ENCODE results near the gene SPTBN1.

The SPTBN1 gene

GRCh38 chr2:54455563-54456361 is at the start of gene SPTBN1:
Gene SPTBN1 (plus strand): TSS chr2:54456327. CDS start chr2:54526419, 70,092 bp downstream.
- no peak for FAIRE-seq

- no peak for FAIRE-seq
Observed at GRCh38 chr2:54407693-54408092, 48.4 kb upstream of the SPTBN1 start.

- no peak for FAIRE-seq
Observed at GRCh38 chr2:54408288-54408687, 47.8 kb upstream of the SPTBN1 start.

GRCh38 chr2:54409752-54410151 is 46.4 kb upstream of the SPTBN1 start:
- FAIRE-seq, result no peak

GRCh38 chr2:54411801-54412354 is 44.2 kb upstream of the SPTBN1 start:
- FAIRE-seq, result no peak

- no peak for FAIRE-seq
Observed at GRCh38 chr2:54416166-54416813, 39.8 kb upstream of the SPTBN1 start.

GRCh38 chr2:54416938-54417337 is 39.2 kb upstream of the SPTBN1 start:
- no peak for FAIRE-seq

GRCh38 chr2:54417577-54417976 is 38.5 kb upstream of the SPTBN1 start:
- FAIRE-seq, result no peak

GRCh38 chr2:54419388-54419787 is 36.7 kb upstream of the SPTBN1 start:
- FAIRE-seq, result no peak

- no peak for FAIRE-seq
Observed at GRCh38 chr2:54419855-54420523, 36.1 kb upstream of the SPTBN1 start.

- FAIRE-seq, result no peak
Observed at GRCh38 chr2:54420524-54421172, 35.5 kb upstream of the SPTBN1 start.

- no peak for FAIRE-seq
Observed at GRCh38 chr2:54422072-54422581, 34.0 kb upstream of the SPTBN1 start.

GRCh38 chr2:54423213-54423612 is 32.9 kb upstream of the SPTBN1 start:
- no peak for FAIRE-seq

- no peak for FAIRE-seq
Observed at GRCh38 chr2:54424555-54425163, 31.5 kb upstream of the SPTBN1 start.

- FAIRE-seq, result no peak
Observed at GRCh38 chr2:54428108-54428831, 27.9 kb upstream of the SPTBN1 start.

- no peak for FAIRE-seq
Observed at GRCh38 chr2:54429054-54429453, 27.1 kb upstream of the SPTBN1 start.

GRCh38 chr2:54429811-54430551 is 26.1 kb upstream of the SPTBN1 start:
- no peak for FAIRE-seq

GRCh38 chr2:54430649-54431048 is 25.5 kb upstream of the SPTBN1 start:
- no peak for FAIRE-seq

- FAIRE-seq, result no peak
Observed at GRCh38 chr2:54432251-54433015, 23.7 kb upstream of the SPTBN1 start.

GRCh38 chr2:54434229-54434628 is 21.9 kb upstream of the SPTBN1 start:
- FAIRE-seq, result no peak

Data from colon (tissue), 2 donors.